IPS-20b (cell line): ENCODE results near the gene TNFAIP2.

Source experiments
- H3K27ac ChIP-seq: one replicate; pipeline ENCODE4 v1.5.1; 2013; ENCODE audit warnings: low read length
- H3K27me3 ChIP-seq: 2 replicates; pipeline ENCODE4 v1.6.1; 2013; ENCODE audit warnings: mild to moderate bottlenecking, low read length, inconsistent platforms; ENCODE audit not compliant: insufficient read depth
- H3K36me3 ChIP-seq: 2 replicates; pipeline ENCODE4 v1.6.1; 2013; ENCODE audit warnings: low read depth, mild to moderate bottlenecking, inconsistent platforms, low read length, moderate library complexity; ENCODE audit not compliant: insufficient read depth
- H3K4me1 ChIP-seq: 2 replicates; pipeline ENCODE4 v1.6.1; 2013; ENCODE audit warnings: mild to moderate bottlenecking, control low read depth, inconsistent platforms, low read length, moderate library complexity; ENCODE audit not compliant: insufficient read depth
- H3K4me3 ChIP-seq: 2 replicates; pipeline ENCODE4 v1.5.1; 2013; ENCODE audit warnings: mild to moderate bottlenecking, low read length, inconsistent platforms
- H3K9ac ChIP-seq: 2 replicates; pipeline ENCODE4 v1.6.1; 2013; ENCODE audit warnings: low read depth, mild to moderate bottlenecking, inconsistent platforms, low read length, moderate library complexity
- H3K9me3 ChIP-seq: 2 replicates; pipeline ENCODE4 v1.6.1; 2013; ENCODE audit warnings: mild to moderate bottlenecking, low read depth, low read length, inconsistent platforms; ENCODE audit not compliant: insufficient read depth

Gene TNFAIP2

DNA sequence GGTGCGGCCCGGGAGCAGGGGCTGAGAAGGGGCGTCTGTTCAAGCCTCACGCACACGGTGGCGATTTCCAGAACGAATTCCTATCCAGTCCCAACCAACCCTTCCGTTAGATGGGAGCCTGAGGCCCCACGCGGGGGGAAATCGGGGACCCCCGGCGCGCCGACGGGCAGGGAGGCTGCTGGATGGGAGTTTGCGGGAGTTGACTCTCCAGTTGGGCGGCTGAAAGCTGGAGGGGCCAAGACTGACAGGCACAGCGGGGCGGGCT lies 18.9 kb upstream of the TNFAIP2 start:
- Histone ChIP-seq H3K4me1 (peaks cover 10% of the 10 kb centered on the region; the same call in 1 of the 2 replicates), H3K9ac (no peak overlapping the region), H3K27me3 (peaks cover 60% of the 10 kb centered on the region), H3K4me3 (peak overlapping the region; percentile 21; the same call in 1 of the 2 replicates), H3K9me3 (no peaks in the 10 kb centered on the region), H3K36me3 (no peaks in the 10 kb centered on the region), H3K27ac (no peak overlapping the region)

- H3K27me3 ChIP-seq, result peaks cover 63% of the 10 kb centered on the region
- H3K4me3 ChIP-seq, result peak overlapping the region; percentile 21; the same call in 1 of the 2 replicates
These were observed 18.4 kb upstream of the TNFAIP2 start for GRCh38 chr14:103104654-103105452.

GRCh38 chr14:103105580-103106150 lies 17.6 kb upstream of the TNFAIP2 start:
- peaks cover 71% of the 10 kb centered on the region for H3K27me3 ChIP-seq
- no peak overlapping the region for H3K4me3 ChIP-seq
- H3K4me1 ChIP-seq, result peaks cover 15% of the 10 kb centered on the region; the same call in 1 of the 2 replicates
- H3K9me3 ChIP-seq, result no peaks in the 10 kb centered on the region
- no peaks in the 10 kb centered on the region for H3K36me3 ChIP-seq
- H3K27ac ChIP-seq, result no peak overlapping the region
- no peak overlapping the region for H3K9ac ChIP-seq

More at GRCh38 chr14:103104654-103105452, 18.4 kb upstream of the TNFAIP2 start:
- Histone ChIP-seq H3K4me1 (peaks cover 10% of the 10 kb centered on the region; the same call in 1 of the 2 replicates), H3K9ac (no peak overlapping the region), H3K27ac (no peak overlapping the region), H3K36me3 (no peaks in the 10 kb centered on the region), H3K9me3 (no peaks in the 10 kb centered on the region)

GRCh38 chr14:103107455-103107854 lies 15.8 kb upstream of the TNFAIP2 start:
- H3K4me1 ChIP-seq, result peaks cover 20% of the 10 kb centered on the region; the same call in 1 of the 2 replicates
- no peaks in the 10 kb centered on the region for H3K9me3 ChIP-seq
- H3K36me3 ChIP-seq, result no peaks in the 10 kb centered on the region
- no peak overlapping the region for H3K4me3 ChIP-seq
- H3K27ac ChIP-seq, result no peak overlapping the region
- H3K9ac ChIP-seq, result no peak overlapping the region
- H3K27me3 ChIP-seq, result peaks cover 62% of the 10 kb centered on the region

GRCh38 chr14:103107941-103108748 lies 15.1 kb upstream of the TNFAIP2 start:
- no peak overlapping the region for H3K9ac ChIP-seq
- H3K27me3 ChIP-seq, result peaks cover 55% of the 10 kb centered on the region
- H3K9me3 ChIP-seq, result no peaks in the 10 kb centered on the region
- no peaks in the 10 kb centered on the region for H3K36me3 ChIP-seq
- H3K27ac ChIP-seq, result no peak overlapping the region
- H3K4me1 ChIP-seq, result peaks cover 26% of the 10 kb centered on the region; the same call in 1 of the 2 replicates
- no peak overlapping the region for H3K4me3 ChIP-seq

DNA sequence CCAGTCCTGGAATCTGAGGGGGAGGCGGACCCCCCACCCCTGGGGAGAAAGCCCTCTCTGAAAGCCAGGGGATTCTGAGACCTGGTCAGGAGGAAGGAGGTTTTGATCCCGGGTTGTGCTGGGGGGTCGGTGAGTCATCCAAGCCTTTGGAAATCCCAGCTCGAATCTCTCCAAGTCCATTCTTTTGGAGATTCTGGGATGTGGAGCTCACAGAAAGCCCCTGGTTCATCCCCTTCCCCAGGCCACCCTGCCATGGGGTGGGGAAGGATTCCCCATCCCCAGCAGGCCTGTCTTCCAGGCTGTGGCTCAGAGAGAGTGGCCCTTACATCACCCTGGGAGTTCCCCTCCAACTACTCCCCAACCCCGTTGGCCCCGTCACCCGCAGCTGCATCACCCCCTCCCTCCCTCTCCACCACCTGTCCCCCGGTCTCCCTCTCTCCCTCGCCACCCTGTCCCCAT lies 14.5 kb upstream of the TNFAIP2 start:
- H3K36me3 ChIP-seq, result no peaks in the 10 kb centered on the region
- H3K9me3 ChIP-seq, result no peaks in the 10 kb centered on the region
- H3K27me3 ChIP-seq, result peaks cover 48% of the 10 kb centered on the region
- no peak overlapping the region; the same call in 1 of the 2 replicates for H3K4me3 ChIP-seq
- no peak overlapping the region for H3K9ac ChIP-seq
- H3K4me1 ChIP-seq, result peaks cover 26% of the 10 kb centered on the region; the same call in 1 of the 2 replicates
- H3K27ac ChIP-seq, result no peak overlapping the region

GRCh38 chr14:103109535-103110441 lies 13.5 kb upstream of the TNFAIP2 start:
- Histone ChIP-seq H3K9me3 (no peaks in the 10 kb centered on the region), H3K27ac (no peak overlapping the region), H3K4me1 (peaks cover 26% of the 10 kb centered on the region; the same call in 1 of the 2 replicates), H3K27me3 (peaks cover 38% of the 10 kb centered on the region), H3K36me3 (no peaks in the 10 kb centered on the region), H3K9ac (no peak overlapping the region), H3K4me3 (peak overlapping the region; percentile 41; the same call in 1 of the 2 replicates)

- Histone ChIP-seq H3K4me3 (no peak overlapping the region; the same call in 1 of the 2 replicates), H3K27ac (no peak overlapping the region), H3K4me1 (peaks cover 26% of the 10 kb centered on the region; the same call in 1 of the 2 replicates), H3K36me3 (no peaks in the 10 kb centered on the region), H3K27me3 (peaks cover 29% of the 10 kb centered on the region), H3K9me3 (no peaks in the 10 kb centered on the region), H3K9ac (no peak overlapping the region)
These were observed 12.5 kb upstream of the TNFAIP2 start for GRCh38 chr14:103110681-103111231.

- H3K4me3 ChIP-seq, result no peak overlapping the region
- H3K9me3 ChIP-seq, result no peaks in the 10 kb centered on the region
- H3K27ac ChIP-seq, result no peak overlapping the region
- no peaks in the 10 kb centered on the region for H3K36me3 ChIP-seq
- peaks cover 26% of the 10 kb centered on the region; the same call in 1 of the 2 replicates for H3K4me1 ChIP-seq
- H3K27me3 ChIP-seq, result peaks cover 23% of the 10 kb centered on the region; the same call in 1 of the 2 replicates
- H3K9ac ChIP-seq, result no peak overlapping the region
These were observed 11.9 kb upstream of the TNFAIP2 start for GRCh38 chr14:103111232-103111868.
